Right lobe of liver (tissue), 5 donors: ENCODE data around the gene ARFGAP2. TPM values are rescaled to one million over a fixed set of nuclear protein-coding genes. Genes with fewer than 3 reads are reported as not detected.

Source experiments
- microRNA-seq, 2 donors: library from miRNA; unstranded; fragments of <30 nt; microRNA quantifications; one replicate each; pipeline ENCODE4, GENCODE V29; 2019 to 2020
- small RNA-seq, 2 experiments: library from RNA; depleted of rRNA; stranded (forward); fragments of <200 nt; gene quantifications; one replicate each; pipeline ENCODE3, GENCODE V24; 2016
- total RNA-seq, 6 experiments: library from RNA; depleted of rRNA in 2 of 6; stranded (reverse); fragments of >200 nt in 2 of 6; fragmentation: NEBNext Ultra II Directional in 3 of 6; extraction: Animal tissue kit (Norgen Biotek cat#: 25700) in 3 of 6; gene quantifications; one replicate each; pipeline versions ENCODE4 v1.1.0 to v1.2.4, GENCODE V29; 2016 to 2023
- donor health status: DM: no; HTN: no; CAD: no.
- donor health status: DM: no; HTN: no; CAD: no.
- donor health status: DM: no; HTN: yes; CAD: no.
- donor health status: DM: no; HTN: yes; CAD: no.

The ARFGAP2 gene
- total RNA-seq, 6 experiments from 2014 or later, result 37.7 to 64.4 (median 62.1) TPM

Small RNA genes within 50 kb of the gene (microRNA-seq; reads per million reads assigned to microRNA genes)
- 0 reads per million in 2 donors for gene MIR6745

Small RNA genes within 50 kb of the gene (small RNA-seq; reads per million reads assigned to genes)
- gene MIR6745, result 0 reads per million in 2 experiments

Other genes starting within 250 kb of the ARFGAP2 start
- gene CSTPP1, start 240.1 kb downstream of the ARFGAP2 start, total RNA-seq, result 1 to 10 TPM; 3.3 to 7.5 (median 4.6) TPM
- 10 to 100 TPM in 5 of 6 experiments, 1 to 10 TPM in 1; 9.6 to 31.1 (median 25.0) TPM for gene PACSIN3, start 9.6 kb upstream of the ARFGAP2 start, total RNA-seq
- gene DDB2, start 38.1 kb upstream of the ARFGAP2 start, total RNA-seq, result 10 to 100 TPM; 13.1 to 24.2 (median 13.8) TPM
- 100 to 1,000 TPM in 2 of 6 experiments, 10 to 100 TPM in 4; 53.3 to 173 (median 64.1) TPM for gene ACP2, start 71.9 kb upstream of the ARFGAP2 start, total RNA-seq
- 10 to 100 TPM; 61.5 to 82.9 (median 67.3) TPM for gene NR1H3, start 81.1 kb upstream of the ARFGAP2 start, total RNA-seq
- 10 to 100 TPM; 15.2 to 21.3 (median 16.8) TPM for gene MADD, start 93.3 kb upstream of the ARFGAP2 start, total RNA-seq
- gene MYBPC3, start 175.8 kb upstream of the ARFGAP2 start, total RNA-seq, result under 1 TPM in 5 of 6 experiments, not detected in 1; 0.04 to 0.24 (median 0.13) TPM
- gene SPI1, start 201.7 kb upstream of the ARFGAP2 start, total RNA-seq, result 10 to 100 TPM in 3 of 6 experiments, 1 to 10 TPM in 3; 7.5 to 29.1 (median 10.1) TPM
- gene SLC39A13, start 231.7 kb upstream of the ARFGAP2 start, total RNA-seq, result 10 to 100 TPM in 5 of 6 experiments, 1 to 10 TPM in 1; 9.8 to 21.2 (median 13.1) TPM
- gene PSMC3, start 249.6 kb upstream of the ARFGAP2 start, total RNA-seq, result 10 to 100 TPM; 52.5 to 98.1 (median 63.3) TPM